Non-pigmented ciliary epithelial cell (primary cell): ENCODE data around the gene MIGA1.
"Not testable (repeated sequence)": the region's sequence is repeated elsewhere in the genome, so short reads cannot be mapped to it uniquely, and the experiment has no call there.

Experiments
- DNase-seq: peaks from one replicate; pipeline ENCODE4 v3.0.0-alpha.2; 2010; ENCODE audit warnings: low read depth

The MIGA1 gene

DNA sequence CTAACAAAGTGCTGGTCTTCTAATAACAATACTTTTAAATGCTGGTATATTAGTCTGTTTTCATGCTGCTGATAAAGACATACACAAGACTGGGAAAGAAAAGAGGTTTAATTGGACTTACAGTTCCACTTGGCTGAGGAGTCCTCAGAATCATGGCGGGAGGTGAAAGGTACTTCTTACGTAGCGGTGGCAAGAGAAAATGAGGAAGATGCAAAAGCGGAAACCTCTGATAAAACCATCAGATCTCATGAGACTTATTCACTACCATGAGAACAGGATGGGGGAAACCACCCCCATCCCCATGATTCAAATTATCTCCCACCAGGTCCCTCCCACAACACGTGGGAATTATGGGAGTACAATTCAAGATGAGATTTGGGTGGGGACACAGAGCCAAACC lies 139.5 kb downstream of the MIGA1 start:
- not testable (repeated sequence) for DNase-seq

DNA sequence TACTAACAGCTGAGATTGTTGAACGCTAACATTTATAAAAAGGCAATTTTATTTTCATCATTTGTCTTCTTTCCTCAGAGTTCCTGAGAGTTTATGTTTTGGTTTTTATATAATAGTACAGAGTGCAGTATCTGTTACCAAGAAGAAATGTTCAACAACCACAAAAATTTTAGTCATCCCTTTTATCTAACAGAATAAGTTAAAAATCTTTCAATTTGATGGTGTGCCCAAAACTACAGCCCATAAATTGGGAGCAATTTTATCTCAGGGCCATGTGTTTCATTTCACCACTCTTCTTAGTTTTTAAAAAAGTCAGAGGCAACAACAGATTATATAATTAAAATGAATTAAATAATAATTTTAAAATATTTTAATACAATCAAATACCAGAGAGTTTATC lies 146.1 kb downstream of the MIGA1 start:
- no peak for DNase-seq

DNA sequence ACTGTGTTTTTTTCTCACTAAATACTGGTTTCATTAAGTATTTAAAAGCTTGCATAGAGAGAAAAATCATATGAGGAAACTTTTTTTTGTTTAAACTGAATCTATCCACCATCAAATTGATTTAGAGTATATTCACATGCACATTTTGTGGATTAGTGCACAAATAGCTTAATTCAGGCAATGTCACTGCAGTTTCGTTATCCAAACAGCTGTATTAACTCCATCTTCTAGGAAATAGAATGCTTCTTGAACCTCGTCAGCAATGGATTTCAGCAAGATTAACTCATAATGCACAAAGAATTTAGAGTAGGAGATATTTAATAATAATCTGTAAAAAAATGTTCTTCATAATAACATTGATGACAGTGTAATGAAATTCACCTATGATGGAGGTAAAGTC lies 146.5 kb downstream of the MIGA1 start:
- DNase-seq = no peak

DNA sequence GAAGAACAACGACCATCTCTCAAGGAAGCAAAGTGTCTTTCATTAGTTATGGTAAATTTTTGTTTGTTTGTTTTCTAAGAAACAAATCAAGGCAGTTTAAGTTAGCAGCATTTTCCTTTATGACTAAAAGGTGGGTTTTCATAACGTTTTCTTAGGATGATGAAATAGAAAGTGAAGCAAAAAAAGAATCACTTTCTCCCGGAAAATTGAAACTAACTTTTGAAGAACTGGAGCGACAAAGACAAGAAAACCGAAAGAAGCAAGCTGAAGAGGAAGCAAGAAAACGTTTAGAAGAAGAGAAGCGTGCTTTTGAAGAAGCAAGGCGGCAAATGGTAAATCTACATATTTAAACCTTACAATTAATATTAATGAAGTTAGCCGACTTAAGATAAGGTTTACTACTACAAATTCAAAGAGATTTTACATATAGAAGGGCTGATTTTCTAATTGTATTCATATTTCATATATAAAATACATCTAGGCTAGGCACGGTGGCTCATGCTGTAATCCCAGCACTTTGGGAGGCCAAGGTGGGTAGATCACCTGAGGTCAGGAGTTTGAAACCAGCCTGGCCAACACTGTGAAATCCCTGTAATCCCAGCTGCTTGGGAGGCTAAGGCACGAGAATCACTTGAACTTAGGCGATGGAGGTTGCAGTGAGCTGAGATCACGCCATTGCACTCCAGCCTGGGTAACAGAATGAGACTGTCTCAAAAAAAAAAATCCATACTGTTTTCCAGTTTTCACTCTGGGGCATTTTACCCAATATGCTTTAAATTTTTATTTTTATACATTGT lies 147.3 kb downstream of the MIGA1 start:
- no peak for DNase-seq

DNA sequence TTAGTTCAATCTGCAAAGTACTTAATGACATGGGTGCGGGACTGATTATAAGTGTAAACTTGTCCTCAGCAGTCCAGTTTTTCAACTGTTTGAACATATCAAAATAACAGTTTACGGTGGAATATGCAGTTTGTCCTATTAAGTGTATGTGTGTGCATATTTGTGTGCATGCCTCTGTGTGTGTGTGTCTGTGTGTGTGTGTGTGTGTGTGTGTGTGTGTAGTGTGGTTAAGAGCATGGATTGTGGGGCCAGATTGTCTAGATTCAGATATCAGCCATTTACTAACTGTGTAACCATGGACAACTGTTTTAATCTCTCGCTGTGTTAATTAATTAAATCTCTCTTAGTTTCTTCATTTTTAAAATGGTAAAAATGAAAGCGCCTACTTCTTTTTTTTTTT lies 148.0 kb downstream of the MIGA1 start:
- no peak for DNase-seq
